HepG2 (cell line): ENCODE results near the gene SLC2A6. TPM values are rescaled to one million over a fixed set of nuclear protein-coding genes. Genes with fewer than 3 reads are reported as not detected.
A peak's percentile ranks its signal among the peaks of the same experiment; 100 is the strongest.

Experiments
- ARNT2 ChIP-seq: sonication (generic); formaldehyde crosslinking; IDR thresholded peaks from 2 replicates; pipeline ENCODE4 v1.8.0; 2022; ENCODE audit warnings: mild to moderate bottlenecking, low read depth, missing genetic modification reagents, moderate library complexity
- CEBPB ChIP-seq: IDR thresholded peaks from 2 replicates; pipeline ENCODE4 v1.6.1; 2011; ENCODE audit warnings: low read depth, low read length, improper control_type of control experiment, borderline replicate concordance
- EP300 ChIP-seq, 3 experiments: sonication (generic) in 1 of 3; formaldehyde crosslinking in 1 of 3; IDR thresholded peaks; 2 replicates each; pipeline versions ENCODE4 v1.5.1 to v1.6.1; 2011 to 2020; ENCODE audit warnings: low read depth in 2 of 3, low read length in 2 of 3, borderline replicate concordance in 1 of 3, improper control_type of control experiment in 1 of 3, mild to moderate bottlenecking in 1 of 3, missing genetic modification reagents in 1 of 3, moderate library complexity in 1 of 3
- ETV6 ChIP-seq: sonication (generic); formaldehyde crosslinking; conservative IDR thresholded peaks from 2 replicates; pipeline ENCODE4 v1.4.0; 2020; ENCODE audit warnings: missing genetic modification reagents
- GRHL1 ChIP-seq: sonication (generic); formaldehyde crosslinking; conservative IDR thresholded peaks from 2 replicates; pipeline ENCODE4 v1.8.0; 2022; ENCODE audit warnings: missing genetic modification reagents
- GTF3A ChIP-seq: sonication (generic); formaldehyde crosslinking; conservative IDR thresholded peaks from 2 replicates; pipeline ENCODE4 v1.4.0; 2020; ENCODE audit warnings: mild to moderate bottlenecking, missing genetic modification reagents
- HNF4G ChIP-seq, 2 experiments: sonication (generic) in 1 of 2; formaldehyde crosslinking in 1 of 2; IDR thresholded peaks; 2 replicates each; pipeline versions ENCODE4 v1.4.0 to v1.6.1; 2011 to 2020; ENCODE audit warnings: borderline replicate concordance in 2 of 2, low read depth in 2 of 2, mild to moderate bottlenecking in 2 of 2, low read length in 1 of 2, missing genetic modification reagents in 1 of 2, moderate library complexity in 1 of 2
- KMT2A ChIP-seq: sonication (generic); formaldehyde crosslinking; IDR thresholded peaks from 2 replicates; pipeline ENCODE4 v1.4.0; 2020; ENCODE audit warnings: missing genetic modification reagents
- NONO ChIP-seq, 2 experiments: fragments of 450-650 bp in 1 of 2; sonication (generic) in 1 of 2; formaldehyde crosslinking in 1 of 2; IDR thresholded peaks in 1 of 2; conservative IDR thresholded peaks in 1 of 2; 2 replicates each; pipeline versions ENCODE4 v1.6.1 to v1.8.0; 2017 to 2022; ENCODE audit warnings: mild to moderate bottlenecking in 1 of 2, missing genetic modification reagents in 1 of 2, moderate library complexity in 1 of 2
- NR2F6 ChIP-seq, 2 experiments: IDR thresholded peaks; 2 replicates each; pipeline ENCODE4 v1.6.1; 2016; ENCODE audit warnings: antibody characterized with exemption in 1 of 2, mild to moderate bottlenecking in 1 of 2
- PAWR ChIP-seq: sonication (generic); formaldehyde crosslinking; IDR thresholded peaks from 2 replicates; pipeline ENCODE4 v1.4.0; 2020; ENCODE audit warnings: missing genetic modification reagents, mild to moderate bottlenecking, borderline replicate concordance
- PITX1 ChIP-seq: sonication (generic); formaldehyde crosslinking; IDR thresholded peaks from 2 replicates; pipeline ENCODE4 v1.5.1; 2020; ENCODE audit warnings: mild to moderate bottlenecking, missing genetic modification reagents
- RBFOX2 ChIP-seq: fragments of 200-400 bp; formaldehyde crosslinking; IDR thresholded peaks from 2 replicates; pipeline ENCODE4 v1.6.1; 2017; ENCODE audit warnings: low read depth, mild to moderate bottlenecking, low read length
- SALL1 ChIP-seq: sonication (generic); formaldehyde crosslinking; IDR thresholded peaks from 2 replicates; pipeline ENCODE4 v1.8.0; 2022; ENCODE audit warnings: mild to moderate bottlenecking, missing genetic modification reagents
- SP4 ChIP-seq: sonication (generic); formaldehyde crosslinking; IDR thresholded peaks from 2 replicates; pipeline ENCODE4 v1.8.1; 2023; ENCODE audit warnings: mild to moderate bottlenecking, missing genetic modification reagents
- TAF15 ChIP-seq: fragments of 200-400 bp; formaldehyde crosslinking; IDR thresholded peaks from one replicate; pipeline ENCODE4 v1.6.1; 2018; ENCODE audit warnings: mild to moderate bottlenecking, low read depth, low read length; ENCODE audit not compliant: poor library complexity, severe bottlenecking
- THRA ChIP-seq: sonication (generic); formaldehyde crosslinking; IDR thresholded peaks from 2 replicates; pipeline ENCODE4 v1.4.0; 2020; ENCODE audit warnings: missing genetic modification reagents, borderline replicate concordance
- ZC3H13 ChIP-seq: sonication (generic); formaldehyde crosslinking; IDR thresholded peaks from 2 replicates; pipeline ENCODE4 v1.8.1; 2023; ENCODE audit warnings: mild to moderate bottlenecking, missing genetic modification reagents, moderate library complexity
- ZMYM4 ChIP-seq: sonication (generic); formaldehyde crosslinking; IDR thresholded peaks from 2 replicates; pipeline ENCODE4 v1.8.1; 2023; ENCODE audit warnings: mild to moderate bottlenecking, missing genetic modification reagents
- ZNF12 ChIP-seq: sonication (generic); formaldehyde crosslinking; IDR thresholded peaks from 2 replicates; pipeline ENCODE4 v1.5.0; 2020; ENCODE audit warnings: missing genetic modification reagents
- ZNF136 ChIP-seq: sonication (generic); formaldehyde crosslinking; IDR thresholded peaks from 2 replicates; pipeline ENCODE4 v1.8.1; 2022; ENCODE audit warnings: low read depth, mild to moderate bottlenecking, moderate library complexity, missing genetic modification reagents
- ZNF446 ChIP-seq: sonication (generic); formaldehyde crosslinking; IDR thresholded peaks from 2 replicates; pipeline ENCODE4 v1.5.0; 2020; ENCODE audit warnings: mild to moderate bottlenecking, missing genetic modification reagents
- ZNF652 ChIP-seq: IDR thresholded peaks from 2 replicates; pipeline ENCODE4 v1.6.1; 2016; ENCODE audit warnings: low read depth, borderline replicate concordance
- ZNF704 ChIP-seq: sonication (generic); formaldehyde crosslinking; IDR thresholded peaks from 2 replicates; pipeline ENCODE4 v1.8.1; 2023; ENCODE audit warnings: mild to moderate bottlenecking, inconsistent platforms, moderate library complexity, missing genetic modification reagents, borderline replicate concordance
- ZNF720 ChIP-seq: sonication (generic); formaldehyde crosslinking; IDR thresholded peaks from 2 replicates; pipeline ENCODE4 v1.4.0; 2020; ENCODE audit warnings: missing genetic modification reagents
- ZNF879 ChIP-seq: sonication (generic); formaldehyde crosslinking; IDR thresholded peaks from 2 replicates; pipeline ENCODE4 v1.8.1; 2023; ENCODE audit warnings: missing genetic modification reagents
- polyA plus RNA-seq, 8 experiments: library from polyadenylated mRNA; depleted of rRNA in 3 of 8; stranded (reverse) in 7 of 8; unstranded in 1 of 8; fragments of >200 nt; fragmentation: Illumina TruSeq in 4 of 8; extraction: Trizol in 4 of 8; gene quantifications; 2 replicates each; pipeline versions ENCODE4 v1.2.1 to v1.2.3, GENCODE V29; 2011 to 2016; ENCODE audit warnings: low read depth in 4 of 8, missing spikeins in 1 of 8, mixed read lengths in 1 of 8; ENCODE audit not compliant: insufficient read depth in 1 of 8
- total RNA-seq, 5 experiments: library from RNA; depleted of rRNA; stranded (reverse); fragments of >200 nt; fragmentation: Illumina TruSeq; extraction: Trizol; gene quantifications; 2 replicates each; pipeline ENCODE4 v1.2.3, GENCODE V29; 2016; ENCODE audit warnings: low read depth in 1 of 5

The SLC2A6 gene
- total and polyA plus RNA-seq, 2 of the 13 experiments (the other 11 are each of a cell fraction or from before 2014, with no cell fraction given) = 4.1 to 15.0 TPM

GRCh38 chr9:133485531-133486260 is 6.8 kb upstream of the SLC2A6 start (continued):
- no peak for TF ChIP-seq HNF4G (IDR thresholded peaks at IDR 0.05; ENCODE audit: borderline replicate concordance, low read depth, low read length)
- TF ChIP-seq HNF4G (CRISPR knock-in tag; IDR thresholded peaks at IDR 0.05; ENCODE audit: borderline replicate concordance, low read depth) = no peak
- TF ChIP-seq ZNF136 = no peak
- TF ChIP-seq SALL1 = no peak
- no peak for TF ChIP-seq ZNF704 (CRISPR knock-in tag)
- no peak for TF ChIP-seq EP300 (IDR thresholded peaks at IDR 0.05; ENCODE audit: low read depth in 2 of 2, low read length in 2 of 2)
- no peak for TF ChIP-seq EP300 (CRISPR knock-in tag; IDR thresholded peaks at IDR 0.05; ENCODE audit: borderline replicate concordance)
- no peak for TF ChIP-seq ZNF652
- TF ChIP-seq ARNT2 (CRISPR knock-in tag) = no peak; the same call in 1 of the 2 replicates
- TF ChIP-seq ETV6 = no peak
- TF ChIP-seq TAF15 = no peak
- 0 out of 2 replicates have a peak, but pooled peaks have one; percentile 18 for TF ChIP-seq SP4 (CRISPR knock-in tag)
- no peak for TF ChIP-seq ZNF12 (CRISPR knock-in tag)
- no peak for TF ChIP-seq KMT2A (CRISPR knock-in tag)
- TF ChIP-seq PITX1 = no peak
- no peak for TF ChIP-seq RBFOX2
- no peak for TF ChIP-seq NONO (IDR thresholded peaks at IDR 0.05)
- no peak for TF ChIP-seq NONO (CRISPR knock-in tag; conservative IDR thresholded peaks at IDR 0.05)
- no peak for TF ChIP-seq THRA (CRISPR knock-in tag)
- no peak for TF ChIP-seq ZNF879 (CRISPR knock-in tag)
- TF ChIP-seq GTF3A (CRISPR knock-in tag) = no peak
- TF ChIP-seq PAWR (CRISPR knock-in tag) = no peak
- TF ChIP-seq NR2F6 (IDR thresholded peaks at IDR 0.05) = no peak
- TF ChIP-seq NR2F6 (CRISPR knock-in tag; IDR thresholded peaks at IDR 0.05) = no peak
- TF ChIP-seq GRHL1 (CRISPR knock-in tag) = no peak
- TF ChIP-seq CEBPB = no peak
- TF ChIP-seq ZNF720 = no peak
- no peak for TF ChIP-seq ZNF446 (CRISPR knock-in tag)
- TF ChIP-seq ZMYM4 (CRISPR knock-in tag) = no peak
- TF ChIP-seq ZC3H13 (CRISPR knock-in tag) = no peak
